IMR-90 (cell line): ENCODE data around the gene CCDC152. TPM values are rescaled to one million over a fixed set of nuclear protein-coding genes. Genes with fewer than 3 reads are reported as not detected.

Source experiments
- ATAC-seq: fragments of 200-7000 bp; cut with Tn5 transposase; 2 replicates; pipeline ENCODE4 v1.9.1; 2020; ENCODE audit warnings: low read depth, mild to moderate bottlenecking, moderate library complexity
- BruUV-seq: library from RNA; stranded (reverse); fragments of 400-500 nt; replicated peaks from 2 replicates; lab custom pipeline; 2021; lab: Mats Ljungman, UMichigan
- CTCF ChIA-PET: fragments of 300-600 bp; formaldehyde crosslinking; extraction: SDS; loops from one replicate; lab custom pipeline; 2021; ENCODE audit warnings: antibody characterized with exemption; lab: Yijun Ruan, JAX
- POLR2A ChIA-PET: fragments of 300-600 bp; sonication (Branson Sonifier 250); formaldehyde crosslinking; loops from one replicate; lab custom pipeline; 2022; ENCODE audit warnings: antibody characterized with exemption; ENCODE audit not compliant: unreplicated experiment; lab: Charles Lee
- DNase-seq: peaks from one replicate; pipeline ENCODE4 v3.0.0; 2013
- H2AFZ ChIP-seq: replicated peaks from 2 replicates; pipeline ENCODE3; 2013; ENCODE audit warnings: low read length, mild to moderate bottlenecking; ENCODE audit not compliant: poor library complexity
- H2AK5ac ChIP-seq: 2 replicates; pipeline ENCODE4 v1.6.1; 2013; ENCODE audit warnings: low read depth, low read length, inconsistent platforms
- H2AK9ac ChIP-seq: replicated peaks from 2 replicates; pipeline ENCODE3; 2013; ENCODE audit warnings: mild to moderate bottlenecking, low read depth, low read length, moderate library complexity; ENCODE audit not compliant: poor library complexity
- H2BK120ac ChIP-seq: 2 replicates; pipeline ENCODE4 v1.6.1; 2013; ENCODE audit warnings: low read depth, low read length, inconsistent platforms
- H2BK15ac ChIP-seq: 3 replicates; pipeline ENCODE4 v1.6.1; 2013; ENCODE audit warnings: low read depth, low read length, inconsistent platforms
- H2BK20ac ChIP-seq: 2 replicates; pipeline ENCODE4 v1.6.1; 2013; ENCODE audit warnings: low read depth, mild to moderate bottlenecking, inconsistent platforms, low read length, moderate library complexity
- H2BK5ac ChIP-seq: 2 replicates; pipeline ENCODE4 v1.6.1; 2013; ENCODE audit warnings: mild to moderate bottlenecking, low read depth, low read length, inconsistent platforms; ENCODE audit not compliant: poor library complexity, severe bottlenecking
- H3K14ac ChIP-seq: replicated peaks from 2 replicates; pipeline ENCODE4 v1.6.1; 2013; ENCODE audit warnings: low read depth, low read length, inconsistent platforms
- H3K18ac ChIP-seq: 2 replicates; pipeline ENCODE4 v1.6.1; 2013; ENCODE audit warnings: low read depth, low read length, control low read depth
- H3K23ac ChIP-seq: 2 replicates; pipeline ENCODE4 v1.6.1; 2013; ENCODE audit warnings: low read depth, low read length, inconsistent platforms
- H3K27ac ChIP-seq: 2 replicates; pipeline ENCODE4 v1.5.1; 2013; ENCODE audit warnings: mild to moderate bottlenecking, control low read depth, low read length; ENCODE audit not compliant: insufficient read depth
- H3K27me3 ChIP-seq: 2 replicates; pipeline ENCODE4 v1.6.1; 2013; ENCODE audit warnings: low read length; ENCODE audit not compliant: control insufficient read depth, insufficient read depth
- H3K36me3 ChIP-seq: 2 replicates; pipeline ENCODE4 v1.6.1; 2013; ENCODE audit warnings: low read length, mixed read lengths; ENCODE audit not compliant: control insufficient read depth, insufficient read depth
- H3K4ac ChIP-seq: 2 replicates; pipeline ENCODE4 v1.6.1; 2013; ENCODE audit warnings: low read depth, low read length, inconsistent platforms
- H3K4me1 ChIP-seq: 2 replicates; pipeline ENCODE4 v1.6.1; 2013; ENCODE audit warnings: low read length, mixed read lengths; ENCODE audit not compliant: control insufficient read depth, insufficient read depth
- H3K4me2 ChIP-seq: 2 replicates; pipeline ENCODE4 v1.6.1; 2013; ENCODE audit warnings: low read depth, mild to moderate bottlenecking, control low read depth, low read length, moderate library complexity
- H3K4me3 ChIP-seq: 2 replicates; pipeline ENCODE4 v1.5.1; 2013; ENCODE audit warnings: low read depth, mild to moderate bottlenecking, control low read depth, low read length, moderate library complexity; ENCODE audit not compliant: insufficient read depth
- H3K56ac ChIP-seq: 2 replicates; pipeline ENCODE4 v1.6.1; 2013; ENCODE audit warnings: low read length, inconsistent platforms; ENCODE audit not compliant: insufficient read depth; ENCODE audit errors: extremely low read depth
- H3K79me1 ChIP-seq, 2 experiments: 2 replicates each; pipeline ENCODE4 v1.6.1; 2013; ENCODE audit warnings: low read length in 2 of 2, inconsistent platforms in 1 of 2, low read depth in 1 of 2
- H3K9ac ChIP-seq: 2 replicates; pipeline ENCODE4 v1.6.1; 2013; ENCODE audit warnings: low read depth, low read length, control low read depth
- H3K9me1 ChIP-seq: 2 replicates; pipeline ENCODE4 v1.6.1; 2013; ENCODE audit warnings: low read length, inconsistent platforms; ENCODE audit not compliant: insufficient read depth
- H3K9me3 ChIP-seq: 2 replicates; pipeline ENCODE4 v1.6.1; 2013; ENCODE audit warnings: low read length; ENCODE audit not compliant: control insufficient read depth, insufficient read depth
- H4K20me1 ChIP-seq: 2 replicates; pipeline ENCODE4 v1.6.1; 2013; ENCODE audit warnings: low read length, inconsistent platforms; ENCODE audit not compliant: insufficient read depth
- H4K5ac ChIP-seq: 2 replicates; pipeline ENCODE4 v1.6.1; 2013; ENCODE audit warnings: mild to moderate bottlenecking, low read depth, low read length, control low read depth
- H4K8ac ChIP-seq, 2 experiments: 2 replicates each; pipeline ENCODE4 v1.6.1; 2013; ENCODE audit warnings: low read depth in 2 of 2, low read length in 2 of 2, control low read depth in 1 of 2, inconsistent platforms in 1 of 2
- H4K91ac ChIP-seq: 2 replicates; pipeline ENCODE4 v1.6.1; 2013; ENCODE audit warnings: low read depth, low read length, inconsistent platforms; ENCODE audit not compliant: insufficient read depth
- RAD21 ChIP-seq: IDR thresholded peaks from 2 replicates; pipeline ENCODE4 v1.6.1; 2012; ENCODE audit warnings: low read length, improper control_type of control experiment
- RCOR1 ChIP-seq: IDR thresholded peaks from 2 replicates; pipeline ENCODE4 v1.6.1; 2012; ENCODE audit warnings: mild to moderate bottlenecking, low read length, improper control_type of control experiment; ENCODE audit not compliant: insufficient replicate concordance
- WGBS, 2 experiments: methylation state at CpG; one replicate each; pipeline versions ENCODE4 v1.1.5 to v1.1.7; 2013; ENCODE audit warnings: missing lambda C conversion rate in 2 of 2; ENCODE audit not compliant: insufficient read length in 1 of 2; ENCODE audit errors: extremely low coverage in 2 of 2; 5-methylcytosine and 5-hydroxymethylcytosine counted together
- dilution Hi-C: fragments of 300-500 bp; cut with HindIII; formaldehyde crosslinking; loops from one replicate; pipeline ENCODE4 v1.14.3; 2018; ENCODE audit warnings: low sequenced_read_pairs; ENCODE audit not compliant: unreplicated experiment
- in situ Hi-C: fragments of 300-500 bp; cut with MboI; formaldehyde crosslinking; loops from 3 replicates; pipeline ENCODE4 v1.14.3; 2019; ENCODE audit warnings: low sequenced_read_pairs, inconsistent platforms, mixed read lengths
- intact Hi-C: fragments of 100-400 bp; cut with micrococcal nuclease; formaldehyde crosslinking; loops from 2 replicates; pipeline ENCODE4 v1.10.0; 2022
- polyA plus RNA-seq, 3 experiments: library from polyadenylated mRNA; depleted of rRNA; stranded (reverse); fragments of >200 nt; gene quantifications; 2 replicates each; pipeline ENCODE4 v1.2.3, GENCODE V29; 2012; ENCODE audit warnings: low replicate concordance in 1 of 3
- total RNA-seq: library from RNA; depleted of rRNA; stranded (reverse); fragments of >200 nt; gene quantifications from 2 replicates; pipeline ENCODE4 v1.2.3, GENCODE V29; 2012

CCDC152 gene
- total and polyA plus RNA-seq, 2 of the 4 experiments (the other 2 are of a cell fraction), result 0.87 to 0.90 TPM

DNA sequence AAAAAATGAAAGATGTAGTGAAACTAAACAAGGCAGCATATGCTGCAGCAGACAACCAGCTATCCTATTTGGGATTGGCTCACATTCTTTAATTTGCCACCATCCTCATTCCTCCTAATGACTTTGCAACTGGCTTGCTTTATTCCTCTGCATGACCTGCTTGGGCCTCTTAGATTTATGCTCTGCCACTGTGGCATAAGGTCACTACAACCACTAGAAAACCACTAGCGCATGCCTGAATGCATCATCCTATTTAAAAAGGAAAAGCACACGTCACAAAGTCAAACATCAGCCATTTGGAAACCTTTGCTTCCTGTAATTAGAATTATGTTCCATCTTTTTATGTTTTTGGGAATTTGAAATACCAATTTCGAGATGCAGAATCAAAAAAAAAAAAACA lies 40.8 kb upstream of the CCDC152 start:
- Histone ChIP-seq H4K8ac (no peak overlapping the region), H4K91ac (no peak overlapping the region), H3K79me1 (no peaks in the 10 kb centered on the region), H3K4me2 (no peak overlapping the region), H3K4ac (no peak overlapping the region), H2BK15ac (no peak overlapping the region), H2BK120ac (no peak overlapping the region), H4K20me1 (no peaks in the 10 kb centered on the region), H2AK9ac (no peak overlapping the region), H3K56ac (no peak overlapping the region), H3K14ac (no peak overlapping the region), H3K36me3 (no peaks in the 10 kb centered on the region), H3K27ac (no peak overlapping the region), H4K5ac (no peak overlapping the region), H3K23ac (no peak overlapping the region), H2AK5ac (no peak overlapping the region), H3K27me3 (no peaks in the 10 kb centered on the region), H2BK20ac (no peak overlapping the region), H3K9ac (no peak overlapping the region), H3K9me3 (no peaks in the 10 kb centered on the region), H3K4me3 (no peak overlapping the region), H3K4me1 (no peaks in the 10 kb centered on the region), H3K9me1 (no peaks in the 10 kb centered on the region), H3K18ac (no peak overlapping the region), H2BK5ac (no peak overlapping the region), H2AFZ (no peak overlapping the region)
- ChIA-PET POLR2A (no interaction called here), CTCF (no interaction called here)
- DNase-seq (no peak), ATAC-seq (no peak)
- in situ Hi-C loops, result no loop called here
- dilution Hi-C loops, result no loop called here
- no CpG with 5 or more reads among the region's 3 CpGs for WGBS, 2 experiments
- no peak for TF ChIP-seq RAD21
- no peak for TF ChIP-seq RCOR1
- BruUV-seq, result no TSS peak
- intact Hi-C loops, result no loop called here
